ENCODE measurements around the gene PFAS. TPM values are rescaled to one million over a fixed set of nuclear protein-coding genes. Genes with fewer than 3 reads are reported as not detected.

PFAS gene
- total RNA-seq, 1 experiment from 2014 or later: 44.1 TPM

- TF ChIP-seq, protein P1, sequence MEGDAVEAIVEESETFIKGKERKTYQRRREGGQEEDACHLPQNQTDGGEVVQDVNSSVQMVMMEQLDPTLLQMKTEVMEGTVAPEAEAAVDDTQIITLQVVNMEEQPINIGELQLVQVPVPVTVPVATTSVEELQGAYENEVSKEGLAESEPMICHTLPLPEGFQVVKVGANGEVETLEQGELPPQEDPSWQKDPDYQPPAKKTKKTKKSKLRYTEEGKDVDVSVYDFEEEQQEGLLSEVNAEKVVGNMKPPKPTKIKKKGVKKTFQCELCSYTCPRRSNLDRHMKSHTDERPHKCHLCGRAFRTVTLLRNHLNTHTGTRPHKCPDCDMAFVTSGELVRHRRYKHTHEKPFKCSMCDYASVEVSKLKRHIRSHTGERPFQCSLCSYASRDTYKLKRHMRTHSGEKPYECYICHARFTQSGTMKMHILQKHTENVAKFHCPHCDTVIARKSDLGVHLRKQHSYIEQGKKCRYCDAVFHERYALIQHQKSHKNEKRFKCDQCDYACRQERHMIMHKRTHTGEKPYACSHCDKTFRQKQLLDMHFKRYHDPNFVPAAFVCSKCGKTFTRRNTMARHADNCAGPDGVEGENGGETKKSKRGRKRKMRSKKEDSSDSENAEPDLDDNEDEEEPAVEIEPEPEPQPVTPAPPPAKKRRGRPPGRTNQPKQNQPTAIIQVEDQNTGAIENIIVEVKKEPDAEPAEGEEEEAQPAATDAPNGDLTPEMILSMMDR (IDR thresholded peaks at IDR 0.05; ENCODE audit: insufficient read depth in 1 of 2, low read depth in 1 of 2, low read length in 1 of 2, severe bottlenecking in 1 of 2, unreplicated experiment in 1 of 2): no peak
- intact Hi-C loops (cut with micrococcal nuclease; ENCODE audit: unreplicated experiment): no loop called here
- Histone ChIP-seq H3K36me3 (ENCODE audit: control insufficient read depth, insufficient read depth, low read length) (no peaks in the 10 kb centered on the region), H3K4me3 (ENCODE audit: low read depth, low read length) (no peak overlapping the region), H3K27me3 (replicated peaks; ENCODE audit: control insufficient read depth, insufficient read depth, low read length) (no peaks in the 10 kb centered on the region), H3K4me1 (no peaks in the 10 kb centered on the region), H3K9me3 (no peaks in the 10 kb centered on the region)
- POLR2A ChIA-PET: no interaction called here
- DNase-seq: no peak
- H3K9me3 Mint-ChIP-seq (ENCODE audit: unreplicated experiment): no peaks in the 10 kb centered on the region
- no TSS peak for BruUV-seq (replicated peaks)
- CTCF ChIA-PET: no interaction called here
- no peak overlapping the region for H3K4me3 Mint-ChIP-seq (ENCODE audit: unreplicated experiment)
- no peaks in the 10 kb centered on the region for H3K27me3 Mint-ChIP-seq (ENCODE audit: insufficient read depth, unreplicated experiment)
- H3K36me3 Mint-ChIP-seq (ENCODE audit: insufficient read depth, unreplicated experiment): no peaks in the 10 kb centered on the region
- H3K4me1 Mint-ChIP-seq (ENCODE audit: low read depth, unreplicated experiment): no peaks in the 10 kb centered on the region
- no peak overlapping the region for H3K27ac Mint-ChIP-seq (ENCODE audit: unreplicated experiment)
Observed at GRCh38 chr17:8312251-8312650, 63.2 kb downstream of the PFAS start.

- ChIA-PET CTCF (interaction anchor here (0.6 kb wide), 2 partner anchors 10 to 36 kb away, joined by 3 to 5 read pairs; no protein-coding TSS in a partner anchor), POLR2A (no interaction called here)
- H3K4me3 Mint-ChIP-seq (ENCODE audit: unreplicated experiment): no peak overlapping the region
- no TSS peak for BruUV-seq (replicated peaks)
- no peaks in the 10 kb centered on the region for H3K4me1 Mint-ChIP-seq (ENCODE audit: low read depth, unreplicated experiment)
- H3K4me1 ChIP-seq: no peaks in the 10 kb centered on the region
- H3K9me3 Mint-ChIP-seq (ENCODE audit: unreplicated experiment): no peaks in the 10 kb centered on the region
- H3K9me3 ChIP-seq: no peaks in the 10 kb centered on the region
- H3K36me3 ChIP-seq (ENCODE audit: control insufficient read depth, insufficient read depth, low read length): no peaks in the 10 kb centered on the region
- H3K36me3 Mint-ChIP-seq (ENCODE audit: insufficient read depth, unreplicated experiment): no peaks in the 10 kb centered on the region
- H3K27me3 Mint-ChIP-seq (ENCODE audit: insufficient read depth, unreplicated experiment): no peaks in the 10 kb centered on the region
- no peak overlapping the region for H3K4me3 ChIP-seq (ENCODE audit: low read depth, low read length)
- no peak overlapping the region for H3K27ac Mint-ChIP-seq (ENCODE audit: unreplicated experiment)
- no peaks in the 10 kb centered on the region for H3K27me3 ChIP-seq (replicated peaks; ENCODE audit: control insufficient read depth, insufficient read depth, low read length)
- no peak for DNase-seq
- intact Hi-C loops (cut with micrococcal nuclease; ENCODE audit: unreplicated experiment): no loop called here
- TF ChIP-seq, protein P1 (IDR thresholded peaks at IDR 0.05; ENCODE audit: insufficient read depth in 1 of 2, low read depth in 1 of 2, low read length in 1 of 2, severe bottlenecking in 1 of 2, unreplicated experiment in 1 of 2): no peak
Observed at GRCh38 chr17:8312726-8313600, 63.9 kb downstream of the PFAS start.

GRCh38 chr17:8314797-8315763, 66.0 kb downstream of the PFAS start:
- Histone ChIP-seq H3K36me3 (ENCODE audit: control insufficient read depth, insufficient read depth, low read length) (no peaks in the 10 kb centered on the region), H3K4me1 (no peaks in the 10 kb centered on the region), H3K9me3 (no peaks in the 10 kb centered on the region), H3K27me3 (replicated peaks; ENCODE audit: control insufficient read depth, insufficient read depth, low read length) (no peaks in the 10 kb centered on the region), H3K4me3 (ENCODE audit: low read depth, low read length) (no peak overlapping the region)
- H3K36me3 Mint-ChIP-seq (ENCODE audit: insufficient read depth, unreplicated experiment): no peaks in the 10 kb centered on the region
- no peaks in the 10 kb centered on the region for H3K9me3 Mint-ChIP-seq (ENCODE audit: unreplicated experiment)
- intact Hi-C loops (cut with micrococcal nuclease; ENCODE audit: unreplicated experiment): no loop called here
- no peak overlapping the region for H3K4me3 Mint-ChIP-seq (ENCODE audit: unreplicated experiment)
- POLR2A ChIA-PET: no interaction called here
- no peaks in the 10 kb centered on the region for H3K27me3 Mint-ChIP-seq (ENCODE audit: insufficient read depth, unreplicated experiment)
- no peaks in the 10 kb centered on the region for H3K4me1 Mint-ChIP-seq (ENCODE audit: low read depth, unreplicated experiment)
- H3K27ac Mint-ChIP-seq (ENCODE audit: unreplicated experiment): no peak overlapping the region
- BruUV-seq (replicated peaks): no TSS peak
- TF ChIP-seq, protein P1 (IDR thresholded peaks at IDR 0.05; ENCODE audit: insufficient read depth in 1 of 2, low read depth in 1 of 2, low read length in 1 of 2, severe bottlenecking in 1 of 2, unreplicated experiment in 1 of 2): no peak
- DNase-seq: no peak
- CTCF ChIA-PET: no interaction called here

Measured in Caco-2 (cell line).